ENCODE data around the gene SLC22A7.
"Not testable (repeated sequence)": the region's sequence is repeated elsewhere in the genome, so short reads cannot be mapped to it uniquely, and the experiment has no call there.

Gene SLC22A7

GRCh38 chr6:43338243-43338642 lies 40.2 kb downstream of the SLC22A7 start:
- no peak for DNase-seq (ENCODE audit: low spot score)

GRCh38 chr6:43339168-43339567 lies 41.1 kb downstream of the SLC22A7 start:
- DNase-seq (ENCODE audit: low spot score), result no peak

GRCh38 chr6:43346243-43346642 lies 48.2 kb downstream of the SLC22A7 start:
- DNase-seq (ENCODE audit: low spot score), result not testable (repeated sequence)

GRCh38 chr6:43347021-43347420 lies 49.0 kb downstream of the SLC22A7 start:
- no peak for DNase-seq (ENCODE audit: low spot score)

DNA sequence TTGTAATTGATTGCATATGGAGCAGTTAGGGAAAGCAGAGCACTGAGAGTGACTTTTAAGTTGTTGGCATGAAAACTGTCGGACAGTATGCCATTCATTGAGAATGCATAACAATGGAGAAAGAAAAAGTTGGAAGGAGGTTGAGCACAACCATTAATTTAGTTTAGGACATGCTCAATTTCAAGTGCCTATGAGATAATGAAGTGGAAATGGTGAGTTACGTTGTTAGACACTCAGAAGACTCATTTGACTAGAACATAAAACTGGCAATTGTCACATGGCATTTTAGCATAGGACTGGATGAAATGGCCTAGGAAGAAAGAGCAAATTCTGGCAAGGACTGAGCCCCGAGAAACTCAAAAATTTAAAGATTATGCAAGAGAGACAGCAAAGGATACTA lies 49.4 kb downstream of the SLC22A7 start:
- no peak for DNase-seq (ENCODE audit: low spot score)

DNA sequence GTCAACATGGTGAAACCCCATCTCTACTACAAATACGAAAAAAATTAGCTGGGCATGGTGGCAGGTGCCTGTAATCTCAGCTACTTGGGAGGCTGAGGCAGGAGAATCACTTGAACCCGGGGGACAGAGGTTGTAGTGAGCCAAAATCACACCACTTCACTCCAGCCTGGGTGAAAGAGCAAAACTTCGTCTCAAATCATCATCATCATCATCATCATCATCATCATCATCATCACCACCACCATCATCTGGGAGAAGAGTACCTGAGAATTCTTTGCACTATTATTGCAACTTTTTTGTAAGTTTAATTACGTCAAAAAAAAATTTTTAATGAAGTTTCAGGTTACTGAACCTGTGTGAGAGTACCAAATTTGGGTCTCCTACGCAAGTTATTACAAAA lies 53.9 kb downstream of the SLC22A7 start:
- not testable (repeated sequence) for DNase-seq (ENCODE audit: low spot score)

Data from hematopoietic multipotent progenitor cell treated with erythropoietin and hydrocortisone succinate and interleukin-3 and kit ligand, for 15 days (in vitro differentiated cells).